22Rv1 (cell line): ENCODE results near the gene NCF2.

Experiments
- ZFX ChIP-seq: fragments of 450-650 bp; IDR thresholded peaks from 2 replicates; pipeline ENCODE4 v1.6.1; 2017; ENCODE audit warnings: antibody characterized with exemption, borderline replicate concordance
- TF ChIP-seq, protein P1 (sequence below): fragments of 450-650 bp; IDR thresholded peaks from 2 replicates; pipeline ENCODE4 v1.5.1; 2017; ENCODE audit warnings: mild to moderate bottlenecking

- TF ChIP-seq, protein P1, sequence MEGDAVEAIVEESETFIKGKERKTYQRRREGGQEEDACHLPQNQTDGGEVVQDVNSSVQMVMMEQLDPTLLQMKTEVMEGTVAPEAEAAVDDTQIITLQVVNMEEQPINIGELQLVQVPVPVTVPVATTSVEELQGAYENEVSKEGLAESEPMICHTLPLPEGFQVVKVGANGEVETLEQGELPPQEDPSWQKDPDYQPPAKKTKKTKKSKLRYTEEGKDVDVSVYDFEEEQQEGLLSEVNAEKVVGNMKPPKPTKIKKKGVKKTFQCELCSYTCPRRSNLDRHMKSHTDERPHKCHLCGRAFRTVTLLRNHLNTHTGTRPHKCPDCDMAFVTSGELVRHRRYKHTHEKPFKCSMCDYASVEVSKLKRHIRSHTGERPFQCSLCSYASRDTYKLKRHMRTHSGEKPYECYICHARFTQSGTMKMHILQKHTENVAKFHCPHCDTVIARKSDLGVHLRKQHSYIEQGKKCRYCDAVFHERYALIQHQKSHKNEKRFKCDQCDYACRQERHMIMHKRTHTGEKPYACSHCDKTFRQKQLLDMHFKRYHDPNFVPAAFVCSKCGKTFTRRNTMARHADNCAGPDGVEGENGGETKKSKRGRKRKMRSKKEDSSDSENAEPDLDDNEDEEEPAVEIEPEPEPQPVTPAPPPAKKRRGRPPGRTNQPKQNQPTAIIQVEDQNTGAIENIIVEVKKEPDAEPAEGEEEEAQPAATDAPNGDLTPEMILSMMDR = no peak
- no peak for TF ChIP-seq ZFX
Observed at GRCh38 chr1:183533617-183534174, 56.6 kb downstream of the NCF2 start.
